ENCODE results near the gene SLC16A4.

- TF ChIP-seq TBL1XR1 (IDR thresholded peaks at IDR 0.05; ENCODE audit: low read depth, low read length) (no peak), CTCF (IDR thresholded peaks at IDR 0.05 in 2 of 3, conservative IDR thresholded peaks at IDR 0.05 in 1 of 3; ENCODE audit: control insufficient read depth in 2 of 3, extremely low read depth in 1 of 3, insufficient read depth in 1 of 3, low read depth in 3 of 3, low read length in 3 of 3) (no peak), JUND (IDR thresholded peaks at IDR 0.05; ENCODE audit: low read depth, low read length) (no peak), ESRRA (IDR thresholded peaks at IDR 0.05; ENCODE audit: low read length) (no peak)
Observed at GRCh38 chr1:110318046-110318445, 72.8 kb downstream of the SLC16A4 start.
